Neutrophil (primary cell): Measurements from ENCODE around the gene NAGS.
"Not testable (repeated sequence)": the region's sequence is repeated elsewhere in the genome, so short reads cannot be mapped to it uniquely, and the experiment has no call there.

Source experiments
- H3K27ac ChIP-seq: fragments of 200-600 bp; sonication (generic); 2 replicates; pipeline ENCODE4 v1.5.1; 2016; ENCODE audit warnings: mild to moderate bottlenecking, moderate library complexity
- H3K27me3 ChIP-seq: fragments of 200-600 bp; sonication (generic); 2 replicates; pipeline ENCODE4 v1.6.0; 2016; ENCODE audit warnings: mild to moderate bottlenecking
- H3K36me3 ChIP-seq: fragments of 200-600 bp; sonication (generic); 2 replicates; pipeline ENCODE4 v1.5.1; 2017
- H3K4me1 ChIP-seq, 2 experiments: fragments of 200-600 bp in 1 of 2; sonication (generic) in 1 of 2; 1 replicate in 1 of 2; 2 replicates in 1 of 2; pipeline versions ENCODE4 v1.5.1 to v1.6.1; 2013 to 2016; ENCODE audit warnings: low read depth in 1 of 2, low read length in 1 of 2, mild to moderate bottlenecking in 1 of 2, moderate library complexity in 1 of 2; ENCODE audit not compliant: control insufficient read depth in 1 of 2, insufficient read depth in 1 of 2
- H3K4me3 ChIP-seq, 2 experiments: fragments of 200-600 bp in 1 of 2; sonication (generic) in 1 of 2; 1 replicate in 1 of 2; 2 replicates in 1 of 2; pipeline ENCODE4 v1.5.1; 2013 to 2016; ENCODE audit warnings: low read depth in 1 of 2, low read length in 1 of 2, mild to moderate bottlenecking in 1 of 2, moderate library complexity in 1 of 2
- H3K9me3 ChIP-seq: fragments of 200-600 bp; sonication (generic); 2 replicates; pipeline ENCODE4 v1.5.1; 2016
- CTCF ChIP-seq: fragments of 200-600 bp; sonication (generic); IDR thresholded peaks from 2 replicates; pipeline ENCODE4 v1.5.1; 2016; ENCODE audit warnings: antibody characterized with exemption

NAGS gene

GRCh38 chr17:44033861-44034408 is 29.5 kb downstream of the NAGS start:
- no peaks in the 10 kb centered on the region for H3K27me3 ChIP-seq

GRCh38 chr17:44034688-44035087 is 30.3 kb downstream of the NAGS start:
- H3K36me3 ChIP-seq, result peaks cover 69% of the 10 kb centered on the region
- not testable (repeated sequence) for H3K9me3 ChIP-seq, H3K4me3 ChIP-seq, H3K27me3 ChIP-seq, H3K4me1 ChIP-seq, H3K27ac ChIP-seq

More at GRCh38 chr17:44033861-44034408, 29.5 kb downstream of the NAGS start:
- H3K4me1 ChIP-seq, result no peaks in the 10 kb centered on the region
- H3K36me3 ChIP-seq, result peaks cover 71% of the 10 kb centered on the region
- H3K27ac ChIP-seq, result no peak overlapping the region
- H3K4me3 ChIP-seq, result no peak overlapping the region
- H3K9me3 ChIP-seq, result no peaks in the 10 kb centered on the region
- TF ChIP-seq CTCF, result no peak

- no peak overlapping the region for H3K27ac ChIP-seq
- no peak overlapping the region for H3K4me3 ChIP-seq
- H3K4me1 ChIP-seq, result peaks cover 0 to 6% of the 10 kb centered on the region in 2 experiments
- peaks cover 49% of the 10 kb centered on the region for H3K36me3 ChIP-seq
- H3K27me3 ChIP-seq, result no peaks in the 10 kb centered on the region
- no peak for TF ChIP-seq CTCF
- no peaks in the 10 kb centered on the region for H3K9me3 ChIP-seq
Measured at GRCh38 chr17:44037471-44037870, 33.0 kb downstream of the NAGS start.

GRCh38 chr17:44038604-44039011 is 34.2 kb downstream of the NAGS start:
- Histone ChIP-seq H3K4me1 (peaks cover 10 to 17% of the 10 kb centered on the region in 2 experiments), H3K27me3 (no peaks in the 10 kb centered on the region), H3K27ac (no peak overlapping the region), H3K9me3 (no peaks in the 10 kb centered on the region), H3K4me3 (no peak overlapping the region), H3K36me3 (peaks cover 38% of the 10 kb centered on the region)
- no peak for TF ChIP-seq CTCF

GRCh38 chr17:44039829-44040635 is 35.6 kb downstream of the NAGS start:
- H3K27me3 ChIP-seq, result no peaks in the 10 kb centered on the region
- no peak overlapping the region for H3K4me3 ChIP-seq
- no peak for TF ChIP-seq CTCF
- H3K9me3 ChIP-seq, result no peaks in the 10 kb centered on the region
- no peak overlapping the region for H3K27ac ChIP-seq
- H3K4me1 ChIP-seq, result peaks cover 21 to 25% of the 10 kb centered on the region in 2 experiments
- peaks cover 29% of the 10 kb centered on the region for H3K36me3 ChIP-seq

- Histone ChIP-seq H3K4me1 (peaks cover 21 to 25% of the 10 kb centered on the region in 2 experiments), H3K27ac (peak overlapping the region; percentile 66), H3K4me3 (peak overlapping the region in 1 of 2 experiments; percentile 6), H3K36me3 (peaks cover 18% of the 10 kb centered on the region), H3K27me3 (no peaks in the 10 kb centered on the region), H3K9me3 (no peaks in the 10 kb centered on the region)
- TF ChIP-seq CTCF, result no peak
Measured at GRCh38 chr17:44043272-44043696, 38.9 kb downstream of the NAGS start.
